ENCODE data around the gene PRSS58. TPM values are rescaled to one million over a fixed set of nuclear protein-coding genes. Genes with fewer than 3 reads are reported as not detected.

PRSS58 gene
- total and polyA plus RNA-seq, 2 donors (not counting 1 experiment from before 2014, with no cell fraction given): not detected

GRCh38 chr7:142240546-142240945, 17.3 kb downstream of the PRSS58 start:
- H3K27ac ChIP-seq (ENCODE audit: low read length in 2 of 2): no peak overlapping the region
- H3K27me3 ChIP-seq (replicated peaks in 1 of 4; ENCODE audit: control extremely low read depth in 1 of 4, control insufficient read depth in 3 of 4, insufficient read depth in 4 of 4, low read length in 3 of 4): no peaks in the 10 kb centered on the region
- H3K27ac Mint-ChIP-seq: no peak overlapping the region
- H3K4me1 ChIP-seq (ENCODE audit: control insufficient read depth in 2 of 2, insufficient read depth in 2 of 2, low read length in 2 of 2): no peaks in the 10 kb centered on the region
- H3K9me3 ChIP-seq (ENCODE audit: control extremely low read depth in 1 of 3, control insufficient read depth in 2 of 3, insufficient read depth in 1 of 3, low read length in 2 of 3): peaks cover 0 to 4% (median 0%) of the 10 kb centered on the region in 3 donors
- H3K9me3 Mint-ChIP-seq (ENCODE audit: insufficient read depth): no peaks in the 10 kb centered on the region
- H3K79me2 ChIP-seq (ENCODE audit: control insufficient read depth, insufficient read depth, low read length): no peaks in the 10 kb centered on the region
- no peak overlapping the region for H3K4me2 ChIP-seq (replicated peaks; ENCODE audit: low read depth, low read length, poor library complexity, severe bottlenecking)
- H3K4me3 ChIP-seq (ENCODE audit: control extremely low read depth in 1 of 5, extremely low read depth in 1 of 5, insufficient read depth in 1 of 5, low read depth in 2 of 5, low read length in 4 of 5): no peak overlapping the region
- intact Hi-C loops (cut with micrococcal nuclease): no loop called here
- H2AFZ ChIP-seq (ENCODE audit: insufficient read depth, low read depth, low read length, poor library complexity, severe bottlenecking): no peak overlapping the region
- WGBS (ENCODE audit: insufficient coverage): 18% methylated on average over 2 of the region's 4 CpGs
- CTCF ChIA-PET: no interaction called here
- DNase-seq (no peak), ATAC-seq (ENCODE audit: low read depth) (no peak)
- no peaks in the 10 kb centered on the region for H3K27me3 Mint-ChIP-seq
- no peaks in the 10 kb centered on the region for H3K36me3 ChIP-seq (replicated peaks in 1 of 2; ENCODE audit: control extremely low read depth in 1 of 2, control insufficient read depth in 1 of 2, extremely low read depth in 1 of 2, insufficient read depth in 2 of 2, low read length in 1 of 2)
- POLR2A ChIA-PET: no interaction called here
- no peak overlapping the region for H3K4me3 Mint-ChIP-seq
- no peak overlapping the region for H3K9ac ChIP-seq (ENCODE audit: low read length)
- no peak for TF ChIP-seq EZH2 (IDR thresholded peaks at IDR 0.05; ENCODE audit: borderline replicate concordance, insufficient read depth, low read depth, low read length, poor library complexity, severe bottlenecking)
- no peak for TF ChIP-seq CTCF (IDR thresholded peaks at IDR 0.05)
- no peaks in the 10 kb centered on the region for H3K4me1 Mint-ChIP-seq
- no peaks in the 10 kb centered on the region for H4K20me1 ChIP-seq (ENCODE audit: control insufficient read depth, insufficient read depth, low read length, poor library complexity, severe bottlenecking)

GRCh38 chr7:142231716-142232115, 26.1 kb downstream of the PRSS58 start:
- H3K4me3 ChIP-seq (ENCODE audit: control extremely low read depth in 1 of 5, extremely low read depth in 1 of 5, insufficient read depth in 1 of 5, low read depth in 2 of 5, low read length in 4 of 5): no peak overlapping the region
- H3K9me3 ChIP-seq (ENCODE audit: control extremely low read depth in 1 of 3, control insufficient read depth in 2 of 3, insufficient read depth in 1 of 3, low read length in 2 of 3): no peaks in the 10 kb centered on the region
- no peaks in the 10 kb centered on the region for H3K4me1 ChIP-seq (ENCODE audit: control insufficient read depth in 2 of 2, insufficient read depth in 2 of 2, low read length in 2 of 2)
- H3K27ac ChIP-seq (ENCODE audit: low read length in 2 of 2): no peak overlapping the region
- H3K79me2 ChIP-seq (ENCODE audit: control insufficient read depth, insufficient read depth, low read length): no peaks in the 10 kb centered on the region
- H2AFZ ChIP-seq (ENCODE audit: insufficient read depth, low read depth, low read length, poor library complexity, severe bottlenecking): no peak overlapping the region
- no peak for TF ChIP-seq CTCF (IDR thresholded peaks at IDR 0.05)
- no peak for TF ChIP-seq EZH2 (IDR thresholded peaks at IDR 0.05; ENCODE audit: borderline replicate concordance, insufficient read depth, low read depth, low read length, poor library complexity, severe bottlenecking)
- WGBS (ENCODE audit: insufficient coverage): 49% methylated on average over 7 of the region's 7 CpGs
- DNase-seq (no peak), ATAC-seq (ENCODE audit: low read depth) (no peak)
- no peak overlapping the region for H3K4me2 ChIP-seq (replicated peaks; ENCODE audit: low read depth, low read length, poor library complexity, severe bottlenecking)
- Mint-ChIP-seq H3K27me3 (no peaks in the 10 kb centered on the region), H3K9me3 (ENCODE audit: insufficient read depth) (no peaks in the 10 kb centered on the region), H3K4me1 (no peaks in the 10 kb centered on the region), H3K27ac (no peak overlapping the region), H3K4me3 (no peak overlapping the region)
- no peak overlapping the region for H3K9ac ChIP-seq (ENCODE audit: low read length)
- POLR2A ChIA-PET: no interaction called here
- no peaks in the 10 kb centered on the region for H3K36me3 ChIP-seq (replicated peaks in 1 of 2; ENCODE audit: control extremely low read depth in 1 of 2, control insufficient read depth in 1 of 2, extremely low read depth in 1 of 2, insufficient read depth in 2 of 2, low read length in 1 of 2)
- CTCF ChIA-PET: no interaction called here
- no peaks in the 10 kb centered on the region for H3K27me3 ChIP-seq (replicated peaks in 1 of 4; ENCODE audit: control extremely low read depth in 1 of 4, control insufficient read depth in 3 of 4, insufficient read depth in 4 of 4, low read length in 3 of 4)
- H4K20me1 ChIP-seq (ENCODE audit: control insufficient read depth, insufficient read depth, low read length, poor library complexity, severe bottlenecking): no peaks in the 10 kb centered on the region
- intact Hi-C loops (cut with micrococcal nuclease): no loop called here

All from B cell (primary cell).